ENCODE data around the gene SNED1. TPM values are rescaled to one million over a fixed set of nuclear protein-coding genes. Genes with fewer than 3 reads are reported as not detected.

Gene SNED1
- total and polyA plus RNA-seq, 2 donors (not counting 1 experiment from before 2014, with no cell fraction given): 27.2 to 39.5 TPM

GRCh38 chr2:241114836-241115235 is 116.4 kb downstream of the SNED1 start:
- H3K9ac ChIP-seq (ENCODE audit: insufficient read depth, low read length): no peak overlapping the region
- no peak for DNase-seq (ENCODE audit: low read depth in 2 of 2)
- no peaks in the 10 kb centered on the region for H3K27me3 ChIP-seq (ENCODE audit: control insufficient read depth, insufficient read depth, low read length)
- no peak overlapping the region for H3K27ac ChIP-seq (ENCODE audit: insufficient read depth, low read length)
- H2AFZ ChIP-seq (ENCODE audit: low read length): no peak overlapping the region
- H3K4me2 ChIP-seq (ENCODE audit: extremely low read depth, insufficient read depth, low read length): no peak overlapping the region
- TF ChIP-seq EZH2 (IDR thresholded peaks at IDR 0.05; ENCODE audit: low read length, missing control alignments) (no peak), CTCF (conservative IDR thresholded peaks at IDR 0.05 in 1 of 2, IDR thresholded peaks at IDR 0.05 in 1 of 2; ENCODE audit: low read depth in 1 of 2, low read length in 2 of 2) (no peak)
- no peaks in the 10 kb centered on the region for H4K20me1 ChIP-seq (ENCODE audit: control insufficient read depth, extremely low read depth, insufficient read depth, low read length)
- no peaks in the 10 kb centered on the region for H3K79me2 ChIP-seq (ENCODE audit: control insufficient read depth, insufficient read depth, low read length)
- no peak overlapping the region for H3K4me3 ChIP-seq (replicated peaks in 1 of 4; ENCODE audit: control extremely low read depth in 1 of 4, insufficient read depth in 1 of 4, low read depth in 3 of 4, low read length in 4 of 4)
- no peaks in the 10 kb centered on the region for H3K4me1 ChIP-seq (ENCODE audit: control insufficient read depth, extremely low read depth, insufficient read depth, low read length)
- no peaks in the 10 kb centered on the region for H3K9me3 ChIP-seq (ENCODE audit: control insufficient read depth, insufficient read depth, low read depth, low read length)
- no peaks in the 10 kb centered on the region for H3K36me3 ChIP-seq (ENCODE audit: control insufficient read depth, insufficient read depth, low read length)

GRCh38 chr2:241115361-241115760 is 116.9 kb downstream of the SNED1 start:
- Histone ChIP-seq H3K9ac (ENCODE audit: insufficient read depth, low read length) (no peak overlapping the region), H3K36me3 (ENCODE audit: control insufficient read depth, insufficient read depth, low read length) (no peaks in the 10 kb centered on the region), H3K27ac (ENCODE audit: insufficient read depth, low read length) (no peak overlapping the region), H3K4me2 (ENCODE audit: extremely low read depth, insufficient read depth, low read length) (no peak overlapping the region), H3K79me2 (ENCODE audit: control insufficient read depth, insufficient read depth, low read length) (no peaks in the 10 kb centered on the region), H3K27me3 (ENCODE audit: control insufficient read depth, insufficient read depth, low read length) (no peaks in the 10 kb centered on the region), H3K9me3 (ENCODE audit: control insufficient read depth, insufficient read depth, low read depth, low read length) (no peaks in the 10 kb centered on the region), H2AFZ (ENCODE audit: low read length) (no peak overlapping the region), H4K20me1 (ENCODE audit: control insufficient read depth, extremely low read depth, insufficient read depth, low read length) (no peaks in the 10 kb centered on the region), H3K4me3 (replicated peaks in 1 of 4; ENCODE audit: control extremely low read depth in 1 of 4, insufficient read depth in 1 of 4, low read depth in 3 of 4, low read length in 4 of 4) (no peak overlapping the region), H3K4me1 (ENCODE audit: control insufficient read depth, extremely low read depth, insufficient read depth, low read length) (no peaks in the 10 kb centered on the region)
- TF ChIP-seq EZH2 (IDR thresholded peaks at IDR 0.05; ENCODE audit: low read length, missing control alignments): no peak
- no peak for TF ChIP-seq CTCF (conservative IDR thresholded peaks at IDR 0.05 in 1 of 2, IDR thresholded peaks at IDR 0.05 in 1 of 2; ENCODE audit: low read depth in 1 of 2, low read length in 2 of 2)
- no peak for DNase-seq (ENCODE audit: low read depth in 2 of 2)

GRCh38 chr2:241116606-241117560 is 118.5 kb downstream of the SNED1 start:
- Histone ChIP-seq H3K9me3 (ENCODE audit: control insufficient read depth, insufficient read depth, low read depth, low read length) (no peaks in the 10 kb centered on the region), H3K36me3 (ENCODE audit: control insufficient read depth, insufficient read depth, low read length) (no peaks in the 10 kb centered on the region), H3K27ac (ENCODE audit: insufficient read depth, low read length) (no peak overlapping the region), H4K20me1 (ENCODE audit: control insufficient read depth, extremely low read depth, insufficient read depth, low read length) (no peaks in the 10 kb centered on the region), H2AFZ (ENCODE audit: low read length) (no peak overlapping the region), H3K9ac (ENCODE audit: insufficient read depth, low read length) (no peak overlapping the region), H3K4me3 (replicated peaks in 1 of 4; ENCODE audit: control extremely low read depth in 1 of 4, insufficient read depth in 1 of 4, low read depth in 3 of 4, low read length in 4 of 4) (no peak overlapping the region), H3K27me3 (ENCODE audit: control insufficient read depth, insufficient read depth, low read length) (no peaks in the 10 kb centered on the region), H3K79me2 (ENCODE audit: control insufficient read depth, insufficient read depth, low read length) (no peaks in the 10 kb centered on the region), H3K4me1 (ENCODE audit: control insufficient read depth, extremely low read depth, insufficient read depth, low read length) (no peaks in the 10 kb centered on the region), H3K4me2 (ENCODE audit: extremely low read depth, insufficient read depth, low read length) (no peak overlapping the region)
- no peak for DNase-seq (ENCODE audit: low read depth in 2 of 2)
- TF ChIP-seq EZH2 (IDR thresholded peaks at IDR 0.05; ENCODE audit: low read length, missing control alignments) (no peak), CTCF (conservative IDR thresholded peaks at IDR 0.05 in 1 of 2, IDR thresholded peaks at IDR 0.05 in 1 of 2; ENCODE audit: low read depth in 1 of 2, low read length in 2 of 2) (no peak)
